ENCODE results near the gene SLC25A21. TPM values are rescaled to one million over a fixed set of nuclear protein-coding genes. Genes with fewer than 3 reads are reported as not detected.

Gene SLC25A21
- total and polyA plus RNA-seq, 2 experiments from 2014 or later = 10.6 to 12.1 TPM

GRCh38 chr14:37202265-37202664, 29.9 kb upstream of the SLC25A21 start:
- no peaks in the 10 kb centered on the region for H3F3A ChIP-seq (replicated peaks; ENCODE audit: low read depth)
- no peak overlapping the region for H3K27ac Mint-ChIP-seq
- peaks cover 11% of the 10 kb centered on the region; the same call in 1 of the 2 replicates for H4K20me1 ChIP-seq (replicated peaks; ENCODE audit: insufficient read depth)
- DNase-seq (ENCODE audit: low spot score) (no peak), ATAC-seq (no peak)
- no peaks in the 10 kb centered on the region for H3K9me2 ChIP-seq (ENCODE audit: insufficient read depth)
- no peak overlapping the region for H3K4me2 ChIP-seq
- no peak overlapping the region for H3K27ac ChIP-seq (ENCODE audit: low read depth)
- TF ChIP-seq REST (IDR thresholded peaks at IDR 0.05; ENCODE audit: unreplicated experiment) = no peak
- no peak for TF ChIP-seq POLR2AphosphoS5 (IDR thresholded peaks at IDR 0.05; ENCODE audit: low read depth)
- no peak for TF ChIP-seq CREB1 (CRISPR knock-in tag; IDR thresholded peaks at IDR 0.05; ENCODE audit: low read depth)
- no peak for TF ChIP-seq ETS1 (IDR thresholded peaks at IDR 0.05)
- no peak for TF ChIP-seq EZH2 (IDR thresholded peaks at IDR 0.05; ENCODE audit: low read depth, unreplicated experiment)
- TF ChIP-seq NANOG (IDR thresholded peaks at IDR 0.05; ENCODE audit: borderline replicate concordance) = no peak
- TF ChIP-seq CTCF (conservative IDR thresholded peaks at IDR 0.05; ENCODE audit: low read depth in 2 of 2) = no peak
- no peak for TF ChIP-seq ZNF114 (CRISPR knock-in tag; IDR thresholded peaks at IDR 0.05)
- TF ChIP-seq EZH2phosphoT487 (IDR thresholded peaks at IDR 0.05; ENCODE audit: unreplicated experiment) = no peak
- no peak for TF ChIP-seq STAT1 (IDR thresholded peaks at IDR 0.05; ENCODE audit: unreplicated experiment)
- TF ChIP-seq ZNF462 (CRISPR knock-in tag; IDR thresholded peaks at IDR 0.05) = no peak
- TF ChIP-seq JUNB (IDR thresholded peaks at IDR 0.05; ENCODE audit: unreplicated experiment) = no peak
- TF ChIP-seq ZNF331 (CRISPR knock-in tag; IDR thresholded peaks at IDR 0.05; ENCODE audit: low read depth) = no peak
- H3K79me2 ChIP-seq (replicated peaks; ENCODE audit: insufficient read depth) = peaks cover 82% of the 10 kb centered on the region
- H3K4me1 Mint-ChIP-seq = peaks cover 16% of the 10 kb centered on the region; the same call in 2 of the 3 replicates
- H3K4me1 ChIP-seq (ENCODE audit: insufficient read depth) = peaks cover 26% of the 10 kb centered on the region
- no peaks in the 10 kb centered on the region for H3K27me3 ChIP-seq (ENCODE audit: insufficient read depth)
- no peak overlapping the region for H2AFZ ChIP-seq
- peaks cover 35% of the 10 kb centered on the region for H3K9me3 Mint-ChIP-seq
- no peak overlapping the region for H3K4me3 ChIP-seq
- H3K27me3 Mint-ChIP-seq (ENCODE audit: insufficient read depth, low read depth, poor library complexity) = peaks cover 7% of the 10 kb centered on the region
- peaks cover 9% of the 10 kb centered on the region; the same call in 1 of the 2 replicates for H3K36me3 ChIP-seq (ENCODE audit: insufficient read depth)
- H3K36me3 Mint-ChIP-seq (ENCODE audit: low read depth) = peaks cover 39% of the 10 kb centered on the region
- no peak overlapping the region for H3K4me3 Mint-ChIP-seq

Measured in GM23338 (cell line).